ENCODE data around the gene KIAA0586.

KIAA0586 gene

GRCh38 chr14:58597041-58597440 is 169.5 kb downstream of the KIAA0586 start:
- no peak for TF ChIP-seq CTCF (IDR thresholded peaks at IDR 0.05)

- TF ChIP-seq CTCF (IDR thresholded peaks at IDR 0.05), result no peak
These were observed 170.7 kb downstream of the KIAA0586 start for GRCh38 chr14:58598028-58598803.

GRCh38 chr14:58598804-58599525 is 171.4 kb downstream of the KIAA0586 start:
- TF ChIP-seq CTCF (IDR thresholded peaks at IDR 0.05), result no peak

GRCh38 chr14:58599707-58600106 is 172.2 kb downstream of the KIAA0586 start:
- no peak for TF ChIP-seq CTCF (IDR thresholded peaks at IDR 0.05)

Data from LNCAP (cell line).